MV-4-11 (cell line): ENCODE data around the gene URB1.

Experiments
- DNase-seq: peaks from one replicate; lab custom pipeline; 2025; lab: John Stamatoyannopoulos, UW

Gene URB1

DNA sequence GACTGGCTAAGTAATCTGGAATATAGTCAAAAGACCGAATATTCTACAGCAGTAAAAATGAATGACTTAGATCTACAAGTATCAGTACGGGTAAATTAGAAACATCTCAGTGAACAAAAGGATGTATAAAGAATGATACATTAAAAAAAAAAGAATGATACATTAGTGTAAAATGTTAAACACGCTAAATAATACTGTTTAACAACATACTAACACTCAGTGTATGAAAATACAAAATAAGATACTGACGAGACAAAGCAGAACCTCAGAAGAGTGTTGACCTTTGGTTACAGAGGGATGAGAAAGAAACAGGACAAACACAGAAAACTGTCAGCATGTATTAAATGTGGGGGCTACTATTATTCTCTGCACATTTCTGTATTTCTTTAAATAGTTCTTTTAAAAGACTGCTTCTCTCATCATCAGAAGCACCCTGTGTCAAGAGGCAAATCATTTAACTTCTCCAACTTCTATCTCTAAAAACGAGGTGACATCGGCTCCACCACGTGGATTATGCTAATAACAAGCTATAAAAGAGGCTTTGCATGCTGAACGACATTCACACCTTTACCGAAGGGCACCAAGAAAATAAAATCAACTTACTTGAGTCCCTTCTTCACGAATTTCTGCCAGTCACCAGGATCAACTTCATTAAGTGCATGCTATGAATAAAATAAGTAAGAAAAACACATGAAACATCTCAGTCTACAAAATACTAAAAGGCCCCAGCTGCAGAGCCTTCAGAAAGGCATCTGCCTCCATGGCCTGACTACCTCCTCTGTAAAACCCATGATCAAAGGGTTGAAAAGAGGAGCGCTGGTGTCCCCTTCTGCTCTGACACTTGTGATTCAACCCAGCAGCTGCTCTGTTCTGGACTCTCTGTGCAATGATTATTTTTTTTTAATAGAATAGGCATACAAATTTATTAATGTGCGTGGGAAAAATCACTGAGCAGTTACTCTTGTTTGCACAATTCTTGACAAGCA is 51.7 kb downstream of the URB1 start:
- no peak for DNase-seq

DNA sequence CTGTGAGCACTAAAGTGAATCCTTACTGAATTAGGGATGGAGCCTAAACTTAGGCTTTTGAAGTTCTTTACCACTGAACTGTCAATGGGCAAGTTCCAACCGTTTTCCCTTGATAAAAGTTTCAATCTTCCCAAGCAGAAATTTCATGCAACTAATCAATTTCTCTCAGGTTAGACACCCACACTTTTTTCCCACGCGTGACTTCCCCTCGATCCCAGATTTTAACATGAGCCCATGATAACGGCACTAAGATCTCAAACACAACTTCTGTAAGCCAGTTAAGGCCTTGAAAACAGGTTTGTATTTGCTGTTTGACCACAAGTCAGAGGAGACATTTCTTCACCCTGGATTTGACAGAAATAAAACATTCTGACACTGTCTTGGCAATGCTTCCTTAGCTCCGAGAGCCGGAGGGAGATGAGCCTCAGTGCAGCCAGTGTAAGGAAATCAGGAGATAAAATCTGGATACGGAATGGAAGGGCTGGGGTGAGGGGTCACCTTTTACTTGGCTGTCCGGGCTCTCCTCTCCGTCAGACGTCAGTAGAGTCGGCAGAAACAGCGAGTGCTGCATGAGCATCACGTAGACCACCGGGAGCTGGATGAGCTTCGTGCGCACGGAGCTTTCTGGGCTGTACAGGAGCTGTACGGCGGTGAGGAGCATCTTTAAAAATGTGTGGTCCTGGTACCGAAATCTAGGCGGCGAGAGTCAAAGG is 54.4 kb downstream of the URB1 start:
- no peak for DNase-seq

GRCh38 chr21:32337206-32337605 is 55.6 kb downstream of the URB1 start:
- DNase-seq: no peak

DNA sequence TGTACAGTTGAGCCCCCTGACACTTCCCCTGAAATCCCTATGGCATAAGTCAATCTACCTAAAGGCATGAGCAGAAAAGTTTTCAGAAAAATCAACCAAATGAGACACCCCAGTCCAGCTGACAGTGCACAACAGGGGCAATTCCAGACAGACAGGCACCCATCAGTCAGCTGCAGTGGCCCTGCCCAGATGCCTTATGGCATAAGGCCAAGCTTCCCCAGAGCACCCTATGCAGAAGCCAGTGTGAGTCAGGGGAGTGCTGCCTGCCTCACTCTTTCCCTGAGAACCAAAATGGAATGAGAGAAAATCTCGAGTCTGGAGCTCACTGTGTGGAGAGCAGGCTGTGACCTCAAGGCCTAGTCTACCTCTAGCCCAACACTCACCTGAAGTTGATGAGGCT is 56.1 kb downstream of the URB1 start:
- DNase-seq: no peak

- DNase-seq: no peak
Measured at GRCh38 chr21:32335601-32336575, 56.9 kb downstream of the URB1 start.

GRCh38 chr21:32334980-32335531 is 57.8 kb downstream of the URB1 start:
- DNase-seq: no peak

DNA sequence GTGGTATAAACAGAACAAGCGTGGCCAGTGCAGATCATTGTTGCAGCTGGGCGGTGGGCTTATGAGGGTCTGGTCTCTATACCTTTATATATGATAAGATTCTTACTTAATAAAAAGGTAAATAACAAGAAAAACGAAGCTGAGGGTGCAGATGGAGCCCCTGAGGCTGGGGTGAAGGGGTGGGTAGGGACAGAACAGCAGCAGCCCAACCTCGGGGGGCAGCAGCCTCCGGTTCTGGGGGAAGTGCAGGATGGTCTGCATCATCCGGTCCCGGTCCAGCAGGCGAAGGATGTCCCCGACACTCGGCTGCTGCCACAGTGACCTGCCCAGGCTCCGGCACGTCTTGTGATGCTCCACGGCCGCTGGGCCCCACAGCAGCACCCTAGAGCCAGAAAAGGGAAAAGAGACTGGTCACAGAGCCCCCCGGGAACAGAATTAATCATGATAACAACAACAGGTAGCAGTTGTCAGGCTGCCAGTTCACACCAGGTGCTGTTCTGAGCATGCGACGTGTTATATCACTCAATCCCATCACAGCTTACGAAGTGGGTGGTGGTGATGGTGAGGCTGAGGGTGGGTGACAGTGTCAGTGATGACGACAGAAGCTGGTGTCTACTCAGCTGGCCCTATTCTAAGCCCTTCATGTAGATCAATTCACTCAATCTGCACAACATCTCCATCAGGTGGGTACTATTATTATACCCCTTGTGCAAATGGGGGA is 58.7 kb downstream of the URB1 start:
- DNase-seq: no peak

DNA sequence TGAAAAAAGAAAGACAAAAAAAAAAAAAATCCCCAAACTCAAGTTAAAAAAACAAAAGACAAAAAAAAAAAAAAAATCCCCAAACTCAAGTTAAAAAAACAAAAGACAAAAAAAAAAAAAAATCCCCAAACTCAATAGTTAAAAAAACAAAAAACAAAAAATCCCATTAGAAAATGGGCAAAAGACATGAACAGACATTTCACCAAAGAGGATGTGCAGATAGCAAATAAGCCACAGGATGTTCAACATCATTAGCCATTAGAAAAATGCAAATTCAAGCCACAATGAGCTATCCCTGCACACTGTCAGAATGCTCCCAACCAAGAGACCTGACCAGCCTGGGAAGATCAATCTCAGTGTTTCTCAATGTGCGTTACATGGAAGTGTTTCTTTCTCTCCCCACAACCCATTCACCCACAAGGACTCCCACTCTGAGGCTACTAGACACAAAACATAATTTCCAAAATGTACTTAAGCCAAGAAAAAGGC is 60.3 kb downstream of the URB1 start:
- DNase-seq: no peak

- no peak for DNase-seq
Measured at GRCh38 chr21:32331444-32332305, 61.1 kb downstream of the URB1 start.

DNA sequence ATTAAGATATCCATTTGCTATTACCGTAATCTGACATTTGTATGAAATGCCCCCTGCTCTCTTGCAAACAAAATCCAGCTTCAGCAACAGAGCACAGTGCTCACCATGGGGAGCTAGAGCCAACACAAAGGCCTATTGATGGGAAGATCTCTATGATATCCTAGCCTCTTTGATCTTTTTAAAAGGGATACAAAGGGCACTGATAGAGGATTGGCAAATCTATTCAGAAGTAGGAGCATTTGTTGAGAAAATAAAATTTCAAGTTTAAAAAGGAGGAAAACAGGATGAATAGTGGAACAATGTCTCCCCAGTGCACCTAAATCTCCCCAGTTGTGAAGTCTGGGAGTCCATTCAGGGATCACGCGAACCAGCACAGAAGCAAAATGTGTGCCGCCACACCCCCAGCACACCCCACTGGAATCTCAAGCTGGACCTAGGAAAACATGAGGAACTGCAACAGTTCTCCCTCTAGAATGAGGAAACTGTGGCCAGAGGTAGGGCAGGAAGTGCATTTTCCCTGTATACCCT is 62.0 kb downstream of the URB1 start:
- DNase-seq: no peak

GRCh38 chr21:32329776-32330175 is 63.0 kb downstream of the URB1 start:
- DNase-seq: no peak

GRCh38 chr21:32329331-32329730 is 63.5 kb downstream of the URB1 start:
- no peak for DNase-seq

GRCh38 chr21:32328595-32328994 is 64.2 kb downstream of the URB1 start:
- no peak for DNase-seq

DNA sequence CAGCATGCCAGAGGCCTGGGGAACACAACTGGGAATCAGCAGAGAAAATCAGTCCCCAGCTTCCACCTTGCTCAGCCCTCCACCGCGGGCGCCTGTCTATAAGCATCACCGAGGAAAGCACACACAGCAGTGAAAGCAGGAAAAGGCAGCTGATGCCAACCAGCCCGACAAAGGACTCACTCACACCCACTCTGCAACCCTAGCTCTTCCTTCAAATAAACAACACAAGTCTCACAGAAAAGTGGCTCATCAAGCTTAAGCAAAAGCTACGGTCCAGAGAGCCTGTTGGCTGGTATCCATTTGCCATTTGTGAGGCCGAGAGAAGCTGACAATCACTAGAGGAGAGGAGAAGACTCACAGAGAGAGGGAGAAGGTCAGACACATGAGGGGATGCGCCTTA is 67.1 kb downstream of the URB1 start:
- DNase-seq: no peak

GRCh38 chr21:32322676-32323075 is 70.1 kb downstream of the URB1 start:
- no peak for DNase-seq

DNA sequence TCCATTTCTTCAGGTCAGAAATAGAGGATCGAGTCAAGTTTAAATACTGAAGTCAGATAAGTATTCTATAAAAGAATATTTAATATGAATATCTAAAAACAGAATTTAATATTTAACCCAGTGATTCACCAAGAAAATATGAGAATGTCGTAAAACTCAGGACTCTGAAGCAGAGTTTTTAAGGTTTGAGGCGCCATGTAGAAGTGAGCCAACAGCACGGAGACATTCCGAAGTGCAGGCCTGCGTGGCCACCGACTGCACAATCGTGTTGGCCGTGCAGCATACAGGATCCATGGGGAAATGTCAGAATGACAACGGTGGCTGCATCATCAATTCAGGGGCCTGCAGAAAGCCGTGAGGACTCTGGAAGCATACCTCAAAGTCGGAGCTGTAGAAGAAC is 70.7 kb downstream of the URB1 start:
- DNase-seq: no peak

GRCh38 chr21:32321480-32321879 is 71.3 kb downstream of the URB1 start:
- no peak for DNase-seq

DNA sequence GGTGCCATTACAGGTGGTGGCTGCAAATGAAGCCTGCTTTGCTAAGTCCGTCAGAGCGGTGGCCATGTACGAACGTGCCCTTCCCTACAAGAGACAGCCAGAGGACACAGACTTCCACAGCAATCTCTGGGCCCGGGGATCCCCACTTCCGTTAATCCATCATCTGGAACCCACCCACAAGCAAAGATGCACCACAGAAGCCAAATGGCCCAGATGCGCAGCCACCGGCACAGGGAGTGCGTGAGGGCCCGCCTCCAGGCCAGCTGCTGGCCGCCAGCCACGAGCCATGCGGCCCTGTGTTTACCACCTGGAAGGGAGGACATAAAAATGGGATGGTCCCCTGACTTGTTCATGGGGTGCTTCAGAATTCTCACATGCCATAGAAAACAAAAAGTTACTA is 72.1 kb downstream of the URB1 start:
- DNase-seq: no peak

- DNase-seq: no peak
Measured at GRCh38 chr21:32320059-32320458, 72.8 kb downstream of the URB1 start.

DNA sequence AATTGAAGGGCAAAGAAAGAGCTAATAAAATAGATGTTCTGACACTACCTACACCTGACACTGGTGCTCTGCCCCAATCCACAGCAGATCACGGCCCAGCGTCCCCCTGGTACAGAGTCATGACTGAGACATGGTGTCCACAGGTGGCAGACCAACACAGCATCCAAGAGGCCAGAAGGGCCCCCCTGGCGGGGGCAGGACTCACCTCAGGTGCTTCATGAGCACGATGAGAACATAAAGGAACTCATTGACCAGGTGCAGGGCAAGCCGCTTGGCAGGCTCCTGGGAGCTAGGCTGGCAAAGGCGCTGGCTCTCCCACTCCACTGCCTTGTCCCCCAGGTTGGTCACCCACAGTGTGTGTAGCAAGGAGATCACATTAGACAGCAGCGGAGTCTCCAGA is 73.8 kb downstream of the URB1 start:
- no peak for DNase-seq
